ENCODE measurements around the gene DNAJC21.
A peak's percentile ranks its signal among the peaks of the same experiment; 100 is the strongest.
"Not testable (repeated sequence)": the region's sequence is repeated elsewhere in the genome, so short reads cannot be mapped to it uniquely, and the experiment has no call there.

Gene DNAJC21

DNA sequence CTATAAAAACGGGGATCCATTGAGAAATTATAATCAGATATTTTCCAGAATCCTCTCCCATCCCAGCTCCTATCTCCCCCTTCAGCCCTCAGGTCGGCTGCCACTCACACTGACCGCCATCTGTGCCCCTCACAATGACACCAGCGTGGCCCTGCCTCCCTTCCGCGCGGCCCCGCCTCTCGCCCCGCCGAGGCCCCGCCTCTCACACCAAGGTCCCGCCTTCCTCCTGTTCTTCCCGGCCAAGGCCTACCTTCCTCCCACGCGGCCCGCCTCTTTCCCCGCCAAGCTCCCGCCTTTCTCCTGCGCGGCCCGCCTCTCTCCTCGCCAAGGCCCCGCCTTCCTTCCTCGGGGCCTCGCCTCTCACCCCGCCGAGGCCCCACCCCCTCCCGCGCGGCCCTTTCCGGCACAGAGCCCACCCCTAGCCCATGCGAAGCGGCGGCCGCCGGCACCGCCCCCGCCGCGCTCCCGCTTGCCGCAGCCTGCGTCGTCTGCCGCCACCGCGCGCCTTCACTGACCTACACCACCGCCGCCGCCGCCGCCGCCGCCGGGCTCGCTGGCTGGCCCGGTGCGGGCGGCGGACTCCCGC is at the start of gene DNAJC21:
TSS of gene DNAJC21 (plus strand) at position 426 of the 586 bp plus-strand sequence. CDS start 261 bp downstream, outside the sequence.
- DNase-seq, result peak; percentile 98

GRCh38 chr5:34881246-34881645 is 48.1 kb upstream of the DNAJC21 start:
- DNase-seq, result no peak

DNA sequence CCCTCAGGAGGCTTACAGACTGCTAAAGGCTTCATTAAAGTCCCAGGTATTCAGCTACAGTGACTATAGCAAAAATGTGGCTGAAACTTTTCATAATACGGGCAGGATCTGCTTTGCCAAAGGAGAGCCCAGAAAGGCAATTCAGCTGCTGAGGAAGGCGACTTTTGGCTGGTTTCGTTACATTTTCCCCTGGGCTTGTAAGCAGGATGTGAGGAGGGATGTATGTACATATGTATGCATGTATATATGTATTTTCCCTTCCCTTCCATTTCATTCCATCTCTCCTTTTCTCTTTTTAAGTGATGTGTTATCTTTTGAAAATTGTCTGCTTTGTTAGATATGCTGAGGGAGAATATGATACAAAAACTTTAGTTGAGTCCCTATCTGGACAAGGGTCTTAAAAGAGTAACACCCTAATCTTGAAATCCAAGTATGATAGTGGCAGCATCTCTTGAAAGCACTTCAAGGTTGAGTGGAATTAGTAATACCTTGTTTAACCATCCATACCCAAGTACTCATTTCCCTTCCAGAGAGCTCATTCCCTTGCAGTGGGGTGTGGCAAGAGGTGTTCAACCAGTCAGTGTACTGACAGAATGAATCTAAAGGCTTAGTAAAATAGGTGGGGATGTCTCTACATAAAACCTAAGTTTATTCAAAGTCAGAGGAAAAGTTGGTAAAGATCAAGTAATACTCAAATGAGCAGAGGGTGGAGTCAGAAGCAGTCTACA is 42.8 kb upstream of the DNAJC21 start:
- DNase-seq, result no peak

GRCh38 chr5:34889394-34889793 is 40.0 kb upstream of the DNAJC21 start:
- no peak for DNase-seq

GRCh38 chr5:34891981-34892380 is 37.4 kb upstream of the DNAJC21 start:
- no peak for DNase-seq

GRCh38 chr5:34892414-34892813 is 36.9 kb upstream of the DNAJC21 start:
- no peak for DNase-seq

- no peak for DNase-seq
Observed at GRCh38 chr5:34894716-34895115, 34.6 kb upstream of the DNAJC21 start.

DNA sequence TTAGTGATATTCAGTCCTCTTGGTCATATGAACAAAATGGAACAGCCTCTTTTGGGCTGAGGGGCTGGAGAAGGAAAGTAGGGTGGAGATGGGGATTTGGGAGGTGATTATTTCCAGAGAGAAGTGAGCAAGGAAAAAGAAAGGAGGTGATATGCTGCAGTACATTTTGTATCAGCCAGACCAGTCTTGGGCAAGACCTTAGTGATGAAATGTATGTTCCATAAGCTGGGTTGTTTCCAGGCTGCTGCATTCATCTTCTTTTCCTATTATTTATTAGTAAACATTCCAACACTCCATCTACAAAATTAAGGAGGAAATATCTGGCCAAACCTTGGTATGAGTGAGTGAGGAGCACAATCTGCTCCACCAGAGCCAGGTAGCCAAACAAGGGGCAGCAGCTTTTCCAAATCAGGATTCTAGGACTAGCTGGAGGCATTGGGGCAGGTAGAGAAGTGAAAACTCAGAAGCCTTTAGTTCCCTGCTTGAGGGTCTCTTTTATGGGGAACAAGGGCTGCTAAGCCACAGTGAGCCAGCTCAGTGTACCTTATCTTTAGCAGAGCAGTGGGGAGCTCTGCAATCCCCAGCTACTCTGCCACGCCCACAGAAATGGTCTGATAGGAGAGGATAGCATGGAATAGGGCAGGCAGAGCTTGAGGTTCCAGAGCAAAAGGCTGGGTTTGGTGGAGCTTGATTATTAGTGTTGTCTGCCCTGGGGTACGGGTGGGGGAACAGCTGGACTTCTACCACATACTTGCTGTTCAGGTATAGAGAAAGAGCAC is 33.5 kb upstream of the DNAJC21 start:
- no peak for DNase-seq

- DNase-seq, result no peak
Observed at GRCh38 chr5:34897646-34898045, 31.7 kb upstream of the DNAJC21 start.

DNA sequence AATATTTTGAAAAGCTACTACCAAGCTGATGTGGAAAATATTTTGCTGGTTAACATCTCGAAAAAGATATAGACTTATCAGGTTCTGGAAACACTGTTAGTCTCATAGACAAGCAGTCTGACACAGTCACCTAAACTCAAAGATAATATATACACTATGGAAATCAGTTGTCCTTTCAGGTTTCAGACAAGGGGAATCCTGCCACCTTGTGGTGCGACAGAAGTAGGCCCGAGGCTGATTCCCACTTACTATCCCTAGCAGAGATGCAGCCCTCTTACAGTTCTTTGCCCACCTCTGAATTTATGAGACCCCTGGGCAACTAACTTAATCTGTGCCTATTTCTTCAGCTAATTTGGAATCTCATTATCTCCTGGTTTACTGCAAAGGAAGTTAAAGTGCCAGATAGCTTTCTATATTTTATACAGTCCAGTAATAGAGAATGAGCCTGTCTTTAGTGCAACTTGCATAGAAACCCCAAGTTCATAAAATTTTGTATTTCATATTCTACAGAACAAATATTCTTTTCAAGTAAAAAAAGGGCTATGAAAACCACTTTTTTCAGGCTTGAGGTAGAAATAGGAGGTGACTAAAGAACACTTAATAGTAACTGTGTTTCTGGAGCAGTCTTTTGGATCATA is 31.0 kb upstream of the DNAJC21 start:
- peak; percentile 27 to 60 for DNase-seq

DNA sequence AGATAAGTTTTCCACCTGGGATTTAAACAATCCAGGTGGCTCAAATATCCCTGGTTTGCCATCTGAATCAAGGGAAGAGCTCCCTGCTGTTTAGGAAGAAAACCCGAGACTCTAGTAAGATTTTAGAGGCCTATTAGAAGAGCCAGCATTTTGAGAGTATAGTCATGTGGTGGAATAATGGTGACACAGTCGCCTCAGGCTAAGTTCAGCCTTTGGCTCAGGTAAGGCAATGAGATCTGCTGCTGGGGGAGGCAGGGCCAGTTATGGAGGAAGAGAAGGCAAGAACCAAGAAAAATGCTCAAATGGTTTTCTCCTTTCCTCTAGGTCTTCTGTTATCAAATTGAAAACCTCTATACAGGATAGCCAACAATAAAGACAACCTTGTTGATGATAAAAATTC is 30.3 kb upstream of the DNAJC21 start:
- no peak for DNase-seq

GRCh38 chr5:34900652-34901051 is 28.7 kb upstream of the DNAJC21 start:
- DNase-seq, result no peak

- DNase-seq, result no peak
Observed at GRCh38 chr5:34903260-34903659, 26.1 kb upstream of the DNAJC21 start.

DNA sequence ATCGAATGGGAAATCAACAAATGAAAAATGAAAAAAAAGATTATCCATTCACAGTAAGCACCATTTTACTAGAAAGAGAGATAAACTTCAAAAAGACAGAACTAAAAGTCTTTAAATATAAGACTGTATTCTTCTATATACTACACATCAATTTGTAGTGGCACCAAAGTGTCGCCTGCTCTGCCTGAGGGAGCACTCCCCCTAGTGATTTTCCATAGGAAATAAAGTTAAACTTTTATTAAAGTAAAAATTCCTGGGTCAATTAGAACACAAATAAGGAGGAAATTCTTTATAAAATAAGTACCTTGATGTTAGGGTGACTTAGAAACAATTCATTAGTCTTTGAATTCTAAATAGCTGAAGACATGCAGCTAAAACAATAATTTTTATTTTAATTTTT is 23.8 kb upstream of the DNAJC21 start:
- DNase-seq, result no peak

DNA sequence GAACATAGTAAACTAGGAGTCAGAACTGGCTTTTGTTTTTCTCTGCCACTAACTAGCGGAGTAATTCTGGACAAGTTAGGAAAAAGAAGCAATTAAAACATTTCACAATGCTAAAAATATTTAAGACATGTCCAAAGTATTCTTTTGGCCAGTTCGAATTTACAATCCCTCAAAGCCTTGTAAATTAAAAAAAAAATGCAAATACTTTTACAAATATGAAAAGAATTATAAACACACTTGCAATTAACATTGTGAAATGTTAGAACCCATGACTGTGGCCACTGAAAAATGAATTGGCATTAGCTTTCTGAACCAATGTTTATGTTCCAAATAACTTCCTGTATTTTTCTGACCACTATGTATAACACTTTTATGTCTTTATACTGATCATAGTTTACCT is 16.3 kb upstream of the DNAJC21 start:
- DNase-seq, result no peak

DNA sequence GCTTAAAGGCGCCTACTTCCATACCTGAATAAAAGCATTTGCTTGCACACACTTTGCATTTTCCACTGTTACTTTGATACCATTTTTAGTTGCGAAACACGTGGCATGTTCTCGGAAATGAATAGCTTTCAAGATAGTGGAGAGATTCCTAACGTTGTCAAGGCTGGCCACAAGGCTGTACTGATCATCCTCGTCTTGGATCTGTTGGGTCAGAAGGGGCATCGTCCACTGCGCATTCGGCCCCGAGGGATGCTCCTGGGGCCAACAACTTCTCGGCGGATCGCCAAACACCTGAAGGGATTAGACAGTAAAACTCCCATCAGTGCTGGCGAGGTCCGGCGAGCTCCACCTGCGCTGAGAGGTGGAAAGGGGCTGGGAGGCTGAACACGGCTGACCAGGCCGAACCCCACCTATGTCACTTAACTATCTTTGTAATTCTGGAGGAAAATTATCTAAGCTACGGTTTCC is 14.7 kb upstream of the DNAJC21 start:
- DNase-seq, result peak in 1 of 2 donors; percentile 7

- DNase-seq, result peak; percentile 94 to 96
Observed at GRCh38 chr5:34915139-34915855, 14.1 kb upstream of the DNAJC21 start, which contains the start of the genes BRIX1 and RAD1. BRIX1 (plus strand) TSS chr5:34915711; CDS start chr5:34915739, 28 bp downstream. RAD1 (minus strand) TSS chr5:34915504; CDS start chr5:34914892, 612 bp downstream.

DNA sequence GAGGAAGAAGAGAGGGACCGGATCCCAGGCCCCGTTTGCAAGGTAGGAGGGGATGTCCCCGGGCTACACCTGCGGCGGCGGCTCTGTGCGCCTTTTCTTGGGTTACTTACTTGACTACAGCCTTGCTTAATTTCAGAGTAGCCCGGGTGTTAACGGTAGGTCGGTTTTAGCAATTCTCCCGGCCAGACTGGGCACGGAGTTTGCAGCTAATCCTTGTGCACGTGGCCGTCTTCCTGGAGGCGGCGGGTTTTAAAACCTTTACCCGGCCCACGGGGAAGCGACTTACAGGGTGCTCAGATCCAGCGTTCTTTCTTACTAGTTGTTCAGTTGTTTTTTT is 13.5 kb upstream of the DNAJC21 start:
- peak in 1 of 2 donors; percentile 5 for DNase-seq

GRCh38 chr5:34916518-34916917 is 12.8 kb upstream of the DNAJC21 start:
- DNase-seq, result no peak

- DNase-seq, result no peak
Observed at GRCh38 chr5:34918025-34918424, 11.3 kb upstream of the DNAJC21 start.

GRCh38 chr5:34919077-34919476 is 10.3 kb upstream of the DNAJC21 start:
- DNase-seq, result no peak

DNA sequence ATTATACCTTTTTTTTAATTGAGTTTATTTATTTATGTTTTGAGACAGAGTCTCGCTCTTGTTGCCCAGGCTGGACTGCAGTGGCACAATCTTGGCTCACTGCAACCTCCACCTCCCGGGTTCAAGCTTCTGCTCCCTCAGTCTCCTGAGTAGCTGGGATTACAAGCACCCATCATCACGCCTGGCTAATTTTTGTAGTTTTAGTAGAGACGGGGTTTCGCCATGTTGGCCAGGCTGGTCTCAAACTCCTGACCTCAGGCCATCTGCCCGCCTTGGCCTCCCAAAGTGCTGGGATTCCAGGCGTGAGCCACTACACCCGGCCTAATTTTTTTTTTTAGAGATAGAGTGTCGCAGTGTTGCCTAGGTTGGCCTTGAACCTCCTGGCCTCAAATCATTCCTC is 6.1 kb upstream of the DNAJC21 start:
- not testable (repeated sequence) for DNase-seq

All from inflammatory macrophage treated with lipopolysaccharide for 1 hour (primary cell).